ENCODE results near the gene ANKRD11. TPM values are rescaled to one million over a fixed set of nuclear protein-coding genes. Genes with fewer than 3 reads are reported as not detected.

ANKRD11 gene
- total RNA-seq, 2 donors from 2014 or later: 204 to 215 TPM

GRCh38 chr16:89287777-89288576 lies 202.4 kb downstream of the ANKRD11 start:
- Mint-ChIP-seq H3K36me3 (ENCODE audit: insufficient read depth in 2 of 2) (peaks cover 2 to 10% of the 10 kb centered on the region in 2 donors), H3K4me3 (no peak overlapping the region), H3K27ac (no peak overlapping the region)

GRCh38 chr16:89286096-89286495 lies 204.3 kb downstream of the ANKRD11 start:
- no peaks in the 10 kb centered on the region for H3K9me3 Mint-ChIP-seq
- DNase-seq: no peak
- H3K36me3 Mint-ChIP-seq (ENCODE audit: insufficient read depth in 2 of 2): peaks cover 2 to 10% of the 10 kb centered on the region in 2 donors
- no peaks in the 10 kb centered on the region for H3K27me3 Mint-ChIP-seq (ENCODE audit: low read depth)
- H3K4me1 Mint-ChIP-seq (ENCODE audit: low read depth): no peaks in the 10 kb centered on the region
- peak overlapping the region; percentile 42 for H3K27ac Mint-ChIP-seq
- no peak for ATAC-seq (replicated peaks in 1 of 2)
- no peak overlapping the region for H3K4me3 Mint-ChIP-seq

More at GRCh38 chr16:89287777-89288576, 202.4 kb downstream of the ANKRD11 start:
- Mint-ChIP-seq H3K4me1 (ENCODE audit: low read depth) (no peaks in the 10 kb centered on the region), H3K27me3 (ENCODE audit: low read depth) (no peaks in the 10 kb centered on the region), H3K9me3 (no peaks in the 10 kb centered on the region)
- DNase-seq (no peak), ATAC-seq (replicated peaks in 1 of 2) (no peak)

- ATAC-seq (replicated peaks in 1 of 2) (no peak), DNase-seq (no peak)
- Mint-ChIP-seq H3K27me3 (ENCODE audit: low read depth) (no peaks in the 10 kb centered on the region), H3K4me3 (no peak overlapping the region), H3K36me3 (ENCODE audit: insufficient read depth in 2 of 2) (peaks cover 2 to 9% of the 10 kb centered on the region in 2 donors), H3K9me3 (no peaks in the 10 kb centered on the region), H3K4me1 (ENCODE audit: low read depth) (no peaks in the 10 kb centered on the region), H3K27ac (no peak overlapping the region)
Observed at GRCh38 chr16:89285381-89285780, 205.0 kb downstream of the ANKRD11 start.

- H3K27ac Mint-ChIP-seq: no peak overlapping the region
- no peak overlapping the region for H3K4me3 Mint-ChIP-seq
- ATAC-seq (replicated peaks in 1 of 2) (no peak), DNase-seq (no peak)
- no peaks in the 10 kb centered on the region for H3K27me3 Mint-ChIP-seq (ENCODE audit: low read depth)
- H3K4me1 Mint-ChIP-seq (ENCODE audit: low read depth): no peaks in the 10 kb centered on the region
- peaks cover 2 to 5% of the 10 kb centered on the region in 2 donors for H3K36me3 Mint-ChIP-seq (ENCODE audit: insufficient read depth in 2 of 2)
- H3K9me3 Mint-ChIP-seq: no peaks in the 10 kb centered on the region
Observed at GRCh38 chr16:89283449-89283848, 206.9 kb downstream of the ANKRD11 start.

- no peaks in the 10 kb centered on the region for H3K4me1 Mint-ChIP-seq (ENCODE audit: low read depth)
- peaks cover 2 to 5% of the 10 kb centered on the region in 2 donors for H3K36me3 Mint-ChIP-seq (ENCODE audit: insufficient read depth in 2 of 2)
- no peaks in the 10 kb centered on the region for H3K27me3 Mint-ChIP-seq (ENCODE audit: low read depth)
- ATAC-seq (replicated peaks in 1 of 2): no peak
- no peak for DNase-seq
- H3K4me3 Mint-ChIP-seq: no peak overlapping the region
- H3K27ac Mint-ChIP-seq: no peak overlapping the region
- no peaks in the 10 kb centered on the region for H3K9me3 Mint-ChIP-seq
Observed at GRCh38 chr16:89282523-89282922, 207.8 kb downstream of the ANKRD11 start.

GRCh38 chr16:89281829-89282228 lies 208.5 kb downstream of the ANKRD11 start:
- H3K27me3 Mint-ChIP-seq (ENCODE audit: low read depth): no peaks in the 10 kb centered on the region
- H3K9me3 Mint-ChIP-seq: no peaks in the 10 kb centered on the region
- H3K4me3 Mint-ChIP-seq: no peak overlapping the region
- peaks cover 0 to 2% of the 10 kb centered on the region in 2 donors for H3K36me3 Mint-ChIP-seq (ENCODE audit: insufficient read depth in 2 of 2)
- no peak overlapping the region for H3K27ac Mint-ChIP-seq
- no peaks in the 10 kb centered on the region for H3K4me1 Mint-ChIP-seq (ENCODE audit: low read depth)
- no peak for DNase-seq
- ATAC-seq (replicated peaks in 1 of 2): no peak

GRCh38 chr16:89281189-89281577 lies 209.2 kb downstream of the ANKRD11 start:
- Mint-ChIP-seq H3K4me3 (no peak overlapping the region), H3K4me1 (ENCODE audit: low read depth) (no peaks in the 10 kb centered on the region)
- DNase-seq: no peak

GRCh38 chr16:89280546-89281188 lies 209.7 kb downstream of the ANKRD11 start:
- ATAC-seq (replicated peaks in 1 of 2) (no peak), DNase-seq (no peak)
- Mint-ChIP-seq H3K36me3 (ENCODE audit: insufficient read depth in 2 of 2) (peaks cover 0 to 5% of the 10 kb centered on the region in 2 donors), H3K27ac (no peak overlapping the region), H3K27me3 (ENCODE audit: low read depth) (no peaks in the 10 kb centered on the region), H3K4me3 (no peak overlapping the region), H3K9me3 (no peaks in the 10 kb centered on the region), H3K4me1 (ENCODE audit: low read depth) (no peaks in the 10 kb centered on the region)

More at GRCh38 chr16:89281189-89281577, 209.2 kb downstream of the ANKRD11 start:
- ATAC-seq (replicated peaks in 1 of 2): no peak
- Mint-ChIP-seq H3K27me3 (ENCODE audit: low read depth) (no peaks in the 10 kb centered on the region), H3K27ac (no peak overlapping the region), H3K36me3 (ENCODE audit: insufficient read depth in 2 of 2) (peaks cover 0 to 2% of the 10 kb centered on the region in 2 donors), H3K9me3 (no peaks in the 10 kb centered on the region)

GRCh38 chr16:89279666-89280481 lies 210.5 kb downstream of the ANKRD11 start:
- ATAC-seq (replicated peaks in 1 of 2) (no peak), DNase-seq (no peak)
- peaks cover 0 to 7% of the 10 kb centered on the region in 2 donors for H3K36me3 Mint-ChIP-seq (ENCODE audit: insufficient read depth in 2 of 2)

GRCh38 chr16:89278441-89279240 lies 211.7 kb downstream of the ANKRD11 start:
- no peak overlapping the region for H3K4me3 Mint-ChIP-seq
- no peaks in the 10 kb centered on the region for H3K4me1 Mint-ChIP-seq (ENCODE audit: low read depth)
- no peak for ATAC-seq (replicated peaks in 1 of 2)
- H3K27ac Mint-ChIP-seq: no peak overlapping the region
- DNase-seq: no peak
- no peaks in the 10 kb centered on the region for H3K27me3 Mint-ChIP-seq (ENCODE audit: low read depth)
- H3K9me3 Mint-ChIP-seq: no peaks in the 10 kb centered on the region
- peaks cover 2 to 9% of the 10 kb centered on the region in 2 donors for H3K36me3 Mint-ChIP-seq (ENCODE audit: insufficient read depth in 2 of 2)

More at GRCh38 chr16:89279666-89280481, 210.5 kb downstream of the ANKRD11 start:
- H3K27ac Mint-ChIP-seq: no peak overlapping the region
- no peaks in the 10 kb centered on the region for H3K27me3 Mint-ChIP-seq (ENCODE audit: low read depth)
- no peaks in the 10 kb centered on the region for H3K9me3 Mint-ChIP-seq
- H3K4me1 Mint-ChIP-seq (ENCODE audit: low read depth): no peaks in the 10 kb centered on the region
- no peak overlapping the region for H3K4me3 Mint-ChIP-seq

GRCh38 chr16:89277641-89278341 lies 212.6 kb downstream of the ANKRD11 start:
- ATAC-seq (replicated peaks in 1 of 2): no peak
- H3K9me3 Mint-ChIP-seq: no peaks in the 10 kb centered on the region
- no peak for DNase-seq
- peaks cover 5 to 16% of the 10 kb centered on the region in 2 donors for H3K36me3 Mint-ChIP-seq (ENCODE audit: insufficient read depth in 2 of 2)
- H3K27me3 Mint-ChIP-seq (ENCODE audit: low read depth): no peaks in the 10 kb centered on the region
- H3K4me1 Mint-ChIP-seq (ENCODE audit: low read depth): no peaks in the 10 kb centered on the region
- no peak overlapping the region for H3K4me3 Mint-ChIP-seq
- H3K27ac Mint-ChIP-seq: no peak overlapping the region

- H3K4me3 Mint-ChIP-seq: no peak overlapping the region
- peaks cover 9 to 17% of the 10 kb centered on the region in 2 donors for H3K36me3 Mint-ChIP-seq (ENCODE audit: insufficient read depth in 2 of 2)
- no peak for ATAC-seq (replicated peaks in 1 of 2)
- peak overlapping the region; percentile 6 for H3K27ac Mint-ChIP-seq
- no peaks in the 10 kb centered on the region for H3K9me3 Mint-ChIP-seq
- H3K4me1 Mint-ChIP-seq (ENCODE audit: low read depth): no peaks in the 10 kb centered on the region
- no peaks in the 10 kb centered on the region for H3K27me3 Mint-ChIP-seq (ENCODE audit: low read depth)
- no peak for DNase-seq
Observed at GRCh38 chr16:89277049-89277448, 213.3 kb downstream of the ANKRD11 start.
